ENCODE data around the gene WDR7.

Gene WDR7

GRCh38 chr18:56722518-56722917 lies 71.4 kb downstream of the WDR7 start:
- DNase-seq (ENCODE audit: low read depth in 2 of 2): no peak

GRCh38 chr18:56723068-56723467 lies 71.9 kb downstream of the WDR7 start:
- DNase-seq (ENCODE audit: low read depth in 2 of 2): no peak

GRCh38 chr18:56723706-56724105 lies 72.5 kb downstream of the WDR7 start:
- no peak for DNase-seq (ENCODE audit: low read depth in 2 of 2)

DNA sequence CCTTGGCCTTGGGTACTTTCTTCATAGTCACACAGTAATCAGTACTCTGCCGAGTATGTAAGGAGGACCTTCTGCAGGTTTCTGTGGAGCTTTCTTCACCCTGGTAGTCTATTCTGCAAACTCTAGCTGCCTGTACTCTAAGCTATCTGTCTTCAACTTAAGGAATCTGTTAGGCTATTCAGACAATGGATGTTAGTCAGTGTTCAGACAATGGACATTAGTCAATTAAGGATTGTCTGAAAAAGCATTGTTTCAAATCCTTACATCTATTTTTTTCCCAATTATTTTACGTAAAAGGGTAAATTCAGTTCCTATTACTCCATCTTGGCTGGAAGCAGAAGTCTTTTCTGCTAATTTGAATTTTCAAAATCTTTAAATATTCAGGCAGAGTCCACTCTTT lies 75.7 kb downstream of the WDR7 start:
- DNase-seq (ENCODE audit: low read depth in 2 of 2): no peak

GRCh38 chr18:56727399-56727798 lies 76.2 kb downstream of the WDR7 start:
- no peak for DNase-seq (ENCODE audit: low read depth in 2 of 2)

- DNase-seq (ENCODE audit: low read depth in 2 of 2): no peak
Measured at GRCh38 chr18:56728741-56729140, 77.6 kb downstream of the WDR7 start.

- no peak for DNase-seq (ENCODE audit: low read depth in 2 of 2)
Measured at GRCh38 chr18:56738184-56738583, 87.0 kb downstream of the WDR7 start.

GRCh38 chr18:56739731-56740130 lies 88.6 kb downstream of the WDR7 start:
- no peak for DNase-seq (ENCODE audit: low read depth in 2 of 2)

DNA sequence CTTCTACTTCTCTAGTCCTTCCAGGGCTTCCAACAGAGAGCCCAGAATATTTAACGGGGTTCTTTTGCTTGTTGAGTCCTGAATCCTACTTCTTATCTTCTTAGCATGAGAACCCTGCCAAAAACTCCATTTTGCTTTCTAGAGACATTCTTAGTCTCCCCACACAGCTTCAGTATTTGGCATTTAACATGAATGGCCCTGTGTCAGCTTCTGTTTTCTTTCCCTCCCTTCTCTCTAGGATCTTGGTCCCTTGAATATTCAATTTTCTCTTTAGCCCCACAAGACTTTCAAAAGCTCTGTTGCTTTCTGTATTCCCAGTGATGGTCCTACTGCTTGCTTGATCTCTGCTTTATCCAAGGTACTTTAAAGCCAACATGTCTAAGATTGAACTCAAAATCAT lies 89.5 kb downstream of the WDR7 start:
- DNase-seq (ENCODE audit: low read depth in 2 of 2): no peak

- no peak for DNase-seq (ENCODE audit: low read depth in 2 of 2)
Measured at GRCh38 chr18:56741685-56742084, 90.5 kb downstream of the WDR7 start.

DNA sequence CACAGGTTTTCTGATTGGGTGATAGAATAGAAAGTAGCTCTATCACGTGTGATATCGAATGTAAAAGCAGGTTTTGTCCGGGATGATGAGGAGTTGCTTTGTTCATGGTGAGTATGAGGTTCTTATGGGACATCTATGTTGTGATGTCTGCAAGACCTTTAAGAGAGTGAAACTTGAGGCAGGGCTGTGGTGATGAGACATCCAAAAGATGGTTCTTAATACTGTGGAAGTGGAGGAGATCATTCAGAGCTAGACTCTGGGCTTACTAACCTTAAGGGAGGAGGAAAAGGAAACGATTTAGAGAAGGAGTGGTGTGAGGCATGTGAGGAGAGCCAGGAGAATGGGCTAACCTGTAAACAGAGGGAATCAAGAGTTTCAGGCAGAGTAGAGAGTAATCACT lies 92.0 kb downstream of the WDR7 start:
- DNase-seq (ENCODE audit: low read depth in 2 of 2): no peak

- no peak for DNase-seq (ENCODE audit: low read depth in 2 of 2)
Measured at GRCh38 chr18:56747032-56747658, 96.0 kb downstream of the WDR7 start.

DNA sequence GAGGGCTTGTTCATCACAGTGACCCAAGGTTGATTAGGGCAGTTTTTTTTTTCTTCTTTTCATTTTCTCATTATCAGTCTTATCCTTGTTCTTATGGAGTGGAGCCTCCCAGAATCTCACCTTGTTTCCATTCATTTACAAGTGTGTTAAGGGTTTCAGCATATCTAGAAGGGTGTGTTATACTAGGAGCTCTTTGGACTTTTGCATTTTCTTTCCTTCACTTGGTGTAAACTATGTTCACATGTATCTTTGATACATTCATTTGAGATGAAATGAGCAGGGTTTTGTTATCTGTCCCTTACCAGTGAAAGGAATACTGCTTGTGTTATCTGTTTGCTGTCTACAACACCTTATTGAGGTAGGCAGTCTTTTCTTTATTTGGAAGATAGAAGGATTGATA lies 96.7 kb downstream of the WDR7 start:
- DNase-seq (ENCODE audit: low read depth in 2 of 2): no peak

DNA sequence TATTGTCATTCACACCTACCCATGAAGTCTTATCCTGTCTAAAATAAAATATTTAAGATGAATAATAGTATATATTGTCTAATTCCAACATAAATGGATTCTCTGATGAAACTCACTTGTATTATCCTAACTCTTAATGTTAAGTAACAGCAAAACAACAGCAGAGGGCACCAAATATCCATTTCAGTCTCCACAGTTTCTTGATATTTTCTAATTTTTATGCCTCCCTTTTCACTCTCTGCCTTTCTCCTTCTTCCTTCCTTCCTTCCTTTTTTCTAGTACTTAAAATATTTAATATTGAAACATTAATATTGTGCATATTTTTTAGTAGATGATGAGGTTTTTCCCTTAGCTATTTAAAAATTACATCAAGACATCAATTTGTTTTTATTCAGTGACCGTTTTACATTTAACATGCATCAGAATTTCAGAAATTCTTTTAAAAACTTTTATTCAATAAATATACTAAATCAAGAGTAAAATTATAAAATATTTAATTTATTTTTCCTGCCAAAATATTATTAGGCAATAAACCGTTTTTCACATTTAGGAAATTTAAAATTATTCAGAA lies 97.6 kb downstream of the WDR7 start:
- DNase-seq (ENCODE audit: low read depth in 2 of 2): no peak

DNA sequence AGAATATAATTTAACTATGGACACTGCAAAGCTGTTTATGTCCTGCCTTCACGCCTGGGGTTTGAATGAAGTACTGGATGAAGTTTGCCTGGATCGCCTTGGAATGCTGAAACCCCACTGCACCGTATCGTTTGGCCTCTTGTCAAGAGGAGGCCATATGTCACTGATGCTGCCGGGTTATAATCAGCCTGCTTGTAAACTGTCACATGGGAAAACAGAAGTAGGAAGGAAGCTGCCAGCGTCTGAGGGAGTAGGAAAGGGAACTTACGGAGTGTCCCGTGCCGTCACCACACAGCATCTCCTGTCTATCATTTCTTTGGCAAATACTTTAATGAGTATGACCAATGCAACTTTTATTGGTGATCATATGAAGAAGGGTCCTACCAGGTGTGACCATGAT lies 105.8 kb downstream of the WDR7 start:
- no peak for DNase-seq (ENCODE audit: low read depth in 2 of 2)

- DNase-seq (ENCODE audit: low read depth in 2 of 2): no peak
Measured at GRCh38 chr18:56770097-56770496, 118.9 kb downstream of the WDR7 start.

GRCh38 chr18:56770873-56771272 lies 119.7 kb downstream of the WDR7 start:
- DNase-seq (ENCODE audit: low read depth in 2 of 2): no peak

DNA sequence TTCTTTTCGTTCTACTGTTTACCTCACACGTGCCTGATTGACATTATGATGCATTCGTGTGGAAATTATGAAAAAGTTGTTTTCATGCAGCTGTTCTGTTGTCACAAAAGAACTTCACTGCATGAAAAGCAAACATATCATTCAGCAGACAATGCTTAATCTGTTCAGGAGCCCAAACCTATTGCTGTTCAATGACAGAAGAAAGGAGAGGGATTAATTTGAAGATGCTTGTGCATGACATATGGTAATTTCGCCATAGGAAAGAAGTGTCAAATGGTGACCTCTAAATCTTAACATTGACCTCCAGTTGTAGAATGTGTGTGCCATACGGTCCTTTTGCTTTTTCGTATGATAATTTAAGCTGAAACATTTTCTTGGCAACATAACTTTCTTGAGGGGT lies 124.5 kb downstream of the WDR7 start:
- DNase-seq (ENCODE audit: low read depth in 2 of 2): no peak

- DNase-seq (ENCODE audit: low read depth in 2 of 2): no peak
Measured at GRCh38 chr18:56787390-56787789, 136.2 kb downstream of the WDR7 start.

- DNase-seq (ENCODE audit: low read depth in 2 of 2): no peak
Measured at GRCh38 chr18:56789004-56789888, 138.1 kb downstream of the WDR7 start.

DNA sequence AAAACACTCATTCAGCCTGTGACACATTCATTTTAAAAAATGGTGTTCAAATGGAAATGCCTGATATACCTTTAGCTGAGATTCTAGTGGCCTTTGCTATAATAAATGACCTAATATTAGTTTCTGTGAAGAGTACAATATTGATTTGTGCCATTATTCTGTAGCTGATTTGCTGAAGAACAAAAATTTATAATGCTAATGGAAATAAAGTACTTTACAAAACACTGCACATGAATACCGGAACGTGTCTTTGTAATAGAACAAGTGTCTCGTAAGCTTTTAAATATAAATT lies 138.7 kb downstream of the WDR7 start:
- no peak for DNase-seq (ENCODE audit: low read depth in 2 of 2)

DNA sequence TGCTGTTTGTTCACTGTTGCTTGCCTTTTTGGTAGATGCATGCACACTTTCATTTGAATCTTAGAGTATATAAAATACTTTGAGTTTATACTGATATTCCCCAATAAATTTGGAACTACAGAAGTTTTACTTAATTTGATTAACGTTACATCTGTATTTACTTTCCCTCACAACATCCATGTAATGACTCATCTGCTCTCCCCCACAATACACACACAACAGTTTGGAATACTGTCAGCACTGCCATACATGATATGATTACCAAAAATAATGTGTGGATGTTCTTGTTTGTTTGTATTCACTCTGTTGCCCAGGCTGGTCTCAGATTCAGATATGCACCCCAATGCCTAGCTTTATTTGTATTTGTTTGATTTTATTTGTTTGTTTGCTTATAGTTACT lies 144.2 kb downstream of the WDR7 start:
- no peak for DNase-seq (ENCODE audit: low read depth in 2 of 2)

- DNase-seq (ENCODE audit: low read depth in 2 of 2): no peak
Measured at GRCh38 chr18:56799756-56800155, 148.6 kb downstream of the WDR7 start.

Data from activated CD8-positive, alpha-beta memory T cell treated with anti-CD3 and anti-CD28 coated beads for 4 hours (primary cell).